HK-2 (cell line): ENCODE measurements around the gene GPC2.
"Not testable (repeated sequence)": the region's sequence is repeated elsewhere in the genome, so short reads cannot be mapped to it uniquely, and the experiment has no call there.

Experiments
- DNase-seq: peaks from one replicate; pipeline ENCODE4 v3.0.0-alpha.2; 2018; ENCODE audit not compliant: unreplicated experiment

The GPC2 gene

GRCh38 chr7:100152404-100152803, 24.8 kb downstream of the GPC2 start:
- DNase-seq, result no peak

- DNase-seq, result peak; percentile 99
Observed at GRCh38 chr7:100148559-100149328, 28.4 kb downstream of the GPC2 start, which contains the start of gene LAMTOR4. Gene LAMTOR4 (plus strand): TSS chr7:100148918. CDS start chr7:100148973, 55 bp downstream.

DNA sequence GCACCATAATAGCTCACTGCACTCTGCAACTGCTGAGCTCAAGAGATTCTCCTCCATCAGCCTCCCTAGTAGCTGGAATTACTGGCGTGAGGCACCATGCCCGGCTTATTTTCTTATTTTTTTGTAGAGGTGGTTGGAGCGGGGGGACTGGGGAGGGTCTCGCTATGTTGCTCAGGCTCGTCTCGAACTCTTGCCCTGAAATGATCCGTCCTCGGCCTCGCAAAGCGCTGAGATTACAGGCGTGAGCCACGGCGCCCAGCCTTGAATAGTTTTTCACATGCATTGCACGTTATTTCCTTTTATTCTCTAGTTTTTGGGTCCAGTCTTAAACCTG, 29.0 kb downstream of the GPC2 start:
- no peak for DNase-seq

- DNase-seq, result no peak
Observed at GRCh38 chr7:100147278-100147677, 29.9 kb downstream of the GPC2 start.

DNA sequence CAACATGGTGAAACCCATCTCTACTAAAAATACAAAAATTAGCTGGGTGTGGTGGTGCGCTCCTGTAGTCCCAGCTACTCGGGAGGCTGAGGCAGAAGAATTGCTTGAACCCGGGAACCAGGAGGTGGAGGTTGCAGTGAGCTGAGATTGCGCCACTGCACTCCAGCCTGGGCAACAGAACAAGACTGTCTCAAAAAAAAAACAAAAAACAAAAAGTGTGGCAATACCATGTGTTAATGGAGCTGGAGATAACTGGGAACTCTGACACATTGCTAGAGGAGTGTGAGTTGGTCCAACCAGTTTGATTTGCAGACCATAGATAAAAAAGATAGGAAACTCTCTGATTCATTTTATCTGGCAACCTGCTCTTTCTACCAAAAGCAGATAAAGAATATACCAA, 30.8 kb downstream of the GPC2 start:
- not testable (repeated sequence) for DNase-seq

DNA sequence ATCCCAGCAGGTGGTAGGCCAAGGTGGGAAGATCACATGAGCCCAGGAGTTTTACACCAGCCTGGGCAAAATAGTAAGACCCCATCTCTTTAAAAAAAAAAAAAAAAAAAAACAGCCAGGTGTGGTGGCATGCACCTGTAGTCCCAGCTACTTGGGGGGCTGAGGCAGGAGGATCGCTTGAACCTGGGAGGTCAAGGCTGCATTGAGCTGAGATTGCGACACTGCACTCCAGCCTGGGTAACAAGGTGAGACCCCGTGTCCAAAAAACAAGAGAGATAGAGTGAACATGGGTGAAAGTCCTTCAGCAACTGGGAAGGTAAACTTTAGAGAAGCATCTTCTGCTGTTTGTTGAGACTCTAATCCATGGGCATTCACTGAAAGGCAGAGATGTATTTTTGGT, 34.7 kb downstream of the GPC2 start:
- no peak for DNase-seq

GRCh38 chr7:100141555-100141949, 35.6 kb downstream of the GPC2 start:
- no peak for DNase-seq

- DNase-seq, result no peak
Observed at GRCh38 chr7:100137851-100138760, 39.1 kb downstream of the GPC2 start.

DNA sequence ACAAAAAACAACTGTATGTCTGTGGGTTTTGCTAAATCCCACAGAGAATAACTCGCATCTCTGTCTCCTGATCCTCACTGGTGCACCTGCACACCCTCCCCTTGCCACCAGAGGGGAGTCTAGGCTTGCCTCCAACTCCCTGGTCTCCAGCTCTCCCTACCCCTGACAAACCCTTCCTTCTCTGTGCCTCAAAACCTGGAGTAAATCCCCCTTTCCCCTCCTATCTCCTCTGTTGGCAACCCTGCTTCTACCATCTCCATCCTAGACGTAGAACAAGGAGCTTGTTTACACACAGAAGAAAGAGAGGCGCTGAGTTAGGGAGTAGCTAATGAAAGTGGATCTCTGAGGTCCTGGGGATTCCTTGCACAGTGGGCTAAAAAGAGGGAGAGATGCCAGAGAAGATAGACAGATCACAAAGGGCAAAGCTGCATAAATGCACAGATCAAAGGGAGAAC, 44.5 kb downstream of the GPC2 start:
- peak; percentile 59 for DNase-seq

- DNase-seq, result no peak
Observed at GRCh38 chr7:100132126-100132525, 45.1 kb downstream of the GPC2 start.

- peak; percentile 78 for DNase-seq
Observed at GRCh38 chr7:100130608-100131453, 46.4 kb downstream of the GPC2 start.

- DNase-seq, result not testable (repeated sequence)
Observed at GRCh38 chr7:100130220-100130607, 47.0 kb downstream of the GPC2 start.

GRCh38 chr7:100128637-100128963, 48.6 kb downstream of the GPC2 start:
- no peak for DNase-seq

- DNase-seq, result no peak
Observed at GRCh38 chr7:100127866-100128636, 49.1 kb downstream of the GPC2 start.

GRCh38 chr7:100126931-100127865, 50.0 kb downstream of the GPC2 start, which contains the start of gene MBLAC1:
Gene MBLAC1 (plus strand): TSS chr7:100126967. CDS start chr7:100127396, 429 bp downstream.
- peak; percentile 89 for DNase-seq

DNA sequence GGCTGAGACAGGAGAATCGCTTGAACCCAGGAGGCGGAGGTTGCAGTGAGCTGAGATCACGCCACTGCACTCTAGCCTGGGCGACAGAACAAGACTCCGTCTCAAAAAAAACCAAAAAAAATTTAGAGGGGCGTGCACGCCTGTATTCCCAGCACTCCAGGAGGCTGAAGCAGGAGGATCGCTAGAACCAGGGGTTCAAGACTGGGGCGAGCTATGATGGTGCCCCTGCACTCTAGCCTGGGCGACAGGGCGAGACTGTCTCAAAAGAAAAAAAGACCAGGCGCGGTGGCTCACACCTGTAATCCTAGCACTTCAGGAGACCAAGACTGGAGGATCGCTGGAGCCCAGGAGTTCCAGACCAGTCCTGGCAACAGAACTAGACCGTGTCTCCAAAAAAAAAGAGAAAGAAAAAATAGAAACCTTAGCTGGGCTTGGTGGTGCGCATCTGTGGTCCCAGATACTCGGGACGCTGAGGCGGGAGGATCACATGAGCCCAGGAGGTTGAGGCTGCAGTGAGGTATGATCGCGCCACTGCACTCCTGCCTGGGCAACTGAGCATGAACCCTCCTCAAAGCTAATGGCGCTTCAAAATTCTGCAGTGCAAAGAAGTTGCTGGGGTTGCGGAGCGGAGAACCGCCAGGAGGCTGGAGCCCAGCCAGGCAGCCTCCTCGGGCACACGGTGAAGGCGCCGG, 50.8 kb downstream of the GPC2 start:
- DNase-seq, result no peak

GRCh38 chr7:100124301-100125230, 52.6 kb downstream of the GPC2 start:
- no peak for DNase-seq

- DNase-seq, result no peak
Observed at GRCh38 chr7:100122568-100122967, 54.6 kb downstream of the GPC2 start.
